GM18502 (cell line): ENCODE data around the gene DUS1L.

Source experiments
- ATAC-seq: cut with Tn5 transposase; IDR thresholded peaks from one replicate; pipeline ENCODE4 v1.9.1; 2021; ENCODE audit warnings: mild to moderate bottlenecking; ENCODE audit not compliant: unreplicated experiment, poor library complexity

DUS1L gene

GRCh38 chr17:82089723-82090548 lies 24.3 kb upstream of the DUS1L start:
- ATAC-seq: no peak

GRCh38 chr17:82088838-82089722 lies 23.5 kb upstream of the DUS1L start:
- no peak for ATAC-seq

DNA sequence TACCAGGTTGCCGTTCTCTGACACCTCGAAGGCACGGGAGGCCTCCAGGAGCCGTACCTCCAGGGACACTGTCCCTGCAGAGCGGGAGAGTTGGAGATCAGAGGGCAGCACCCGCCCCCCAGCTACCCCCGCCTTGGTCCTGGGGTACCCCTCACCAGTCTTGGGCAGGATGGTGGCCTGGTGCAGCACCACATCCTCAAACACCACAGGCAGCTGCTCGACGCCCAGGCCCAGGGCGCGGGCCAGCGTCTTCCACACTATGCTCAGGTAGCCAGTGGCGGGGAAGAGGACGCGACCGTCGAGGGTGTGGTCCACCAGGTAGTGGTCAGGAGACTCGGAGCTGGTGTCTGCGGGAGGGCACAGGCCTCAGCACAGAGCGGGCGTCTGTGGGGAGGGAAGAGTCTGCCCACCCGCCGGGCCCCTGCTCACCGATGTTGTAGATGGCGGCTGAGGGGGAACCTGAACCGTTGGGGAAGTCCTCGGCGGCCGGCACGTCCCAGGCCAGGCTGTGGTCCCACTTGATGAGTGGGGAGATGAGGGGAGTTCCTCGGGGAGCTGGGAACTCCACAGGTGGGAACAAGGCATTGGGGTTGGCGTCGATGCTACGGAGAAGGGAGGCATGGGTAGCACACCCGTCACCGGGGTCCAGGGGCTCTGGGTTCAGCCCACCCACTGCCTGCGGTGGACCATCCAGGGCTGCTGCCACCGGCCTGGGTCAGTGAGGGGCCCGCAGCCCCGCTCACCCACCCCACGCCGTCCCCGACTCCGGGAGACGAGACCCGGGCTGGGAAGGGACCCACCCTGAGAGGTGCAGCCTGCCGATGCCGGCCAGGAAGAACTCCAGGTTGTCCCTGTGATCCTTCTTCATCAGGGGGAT lies 22.6 kb upstream of the DUS1L start:
- ATAC-seq: no peak

- no peak for ATAC-seq
Measured at GRCh38 chr17:82086941-82087906, 21.6 kb upstream of the DUS1L start.

GRCh38 chr17:82085931-82086764 lies 20.5 kb upstream of the DUS1L start:
- ATAC-seq: no peak

DNA sequence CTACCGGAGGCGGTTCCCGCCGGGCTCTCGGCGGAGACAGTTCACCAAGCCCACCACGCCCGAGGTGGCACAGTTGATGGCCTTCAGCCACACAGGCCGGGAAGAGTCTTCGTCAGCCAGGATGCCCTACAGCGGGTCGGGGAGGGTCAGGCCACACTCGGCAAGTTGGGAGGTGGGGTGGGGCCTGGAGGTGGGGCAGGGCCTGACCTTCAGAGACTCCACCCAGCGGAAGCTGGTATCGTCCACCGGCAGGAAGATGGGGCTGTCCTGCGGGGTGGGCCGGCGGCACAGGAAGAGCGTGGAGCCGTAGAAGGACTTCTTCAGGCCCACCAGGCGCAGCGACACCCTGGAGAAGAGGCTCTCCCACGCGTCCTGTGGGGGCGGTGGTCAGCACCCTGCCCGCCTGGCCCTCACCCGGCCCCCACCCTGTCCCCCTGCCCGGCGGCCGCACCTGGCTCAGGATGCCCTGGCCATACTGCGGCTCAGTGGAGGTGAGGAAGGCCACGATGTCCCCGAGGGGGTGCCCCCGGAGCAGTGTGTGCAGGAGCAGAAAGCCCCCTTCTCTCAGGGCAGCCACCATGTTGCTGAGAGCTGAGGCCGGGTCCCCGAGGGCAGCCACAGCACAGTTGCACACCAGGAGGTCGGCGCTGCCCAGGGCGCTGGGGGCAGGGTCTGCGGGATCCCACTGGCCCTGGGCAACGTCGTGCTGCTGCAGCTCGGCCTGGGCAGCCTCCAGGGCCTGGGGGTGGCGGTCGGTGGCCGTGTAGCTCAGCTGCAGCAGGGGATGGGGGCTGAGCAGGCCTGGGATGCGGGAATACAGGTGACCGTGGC lies 19.6 kb upstream of the DUS1L start:
- ATAC-seq: no peak

- ATAC-seq: no peak
Measured at GRCh38 chr17:82084373-82085030, 18.9 kb upstream of the DUS1L start.

- no peak for ATAC-seq
Measured at GRCh38 chr17:82083533-82084359, 18.1 kb upstream of the DUS1L start.

DNA sequence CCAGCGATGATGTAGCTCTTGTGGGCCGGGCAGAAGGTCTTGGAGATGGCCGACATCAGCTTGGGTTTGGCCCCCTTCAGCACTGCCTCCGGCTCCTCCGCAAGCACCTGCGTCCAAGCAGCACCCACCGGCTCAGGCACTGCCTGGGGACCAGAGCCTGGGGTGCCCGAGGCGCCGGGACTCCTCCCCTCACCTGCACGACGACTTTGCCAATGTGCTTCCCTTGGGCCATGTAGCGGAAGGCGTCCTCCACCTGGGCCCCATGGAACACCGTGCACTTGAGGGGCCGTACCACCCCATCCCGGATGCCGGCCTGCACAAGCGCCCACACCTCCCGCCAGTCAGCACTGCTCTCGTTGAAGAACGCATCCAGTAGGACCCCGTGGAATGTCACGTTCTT lies 17.4 kb upstream of the DUS1L start:
- no peak for ATAC-seq

GRCh38 chr17:82082456-82082855 lies 16.9 kb upstream of the DUS1L start:
- no peak for ATAC-seq

- no peak for ATAC-seq
Measured at GRCh38 chr17:82081966-82082365, 16.4 kb upstream of the DUS1L start.

DNA sequence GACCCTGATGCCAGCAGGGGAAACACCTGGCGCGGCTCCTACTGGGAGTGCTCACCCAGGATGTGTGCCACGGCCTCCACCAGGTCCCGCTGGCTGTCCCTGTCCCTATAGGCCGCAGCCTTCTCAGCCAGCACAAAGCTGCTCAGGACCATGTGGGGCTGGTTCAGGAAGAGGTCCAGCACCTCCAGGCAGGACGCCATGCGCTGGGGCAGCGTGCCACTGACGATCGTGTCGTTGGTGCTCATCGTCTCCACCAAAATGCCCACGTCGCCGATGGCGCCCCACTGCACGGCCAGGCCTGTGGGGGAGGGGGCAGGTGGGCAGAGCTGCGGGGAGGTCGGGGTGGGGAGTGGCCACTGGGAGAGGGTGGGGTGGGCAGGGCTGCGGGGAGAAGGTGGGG lies 15.9 kb upstream of the DUS1L start:
- ATAC-seq: no peak

GRCh38 chr17:82080789-82081464 lies 15.3 kb upstream of the DUS1L start:
- no peak for ATAC-seq

DNA sequence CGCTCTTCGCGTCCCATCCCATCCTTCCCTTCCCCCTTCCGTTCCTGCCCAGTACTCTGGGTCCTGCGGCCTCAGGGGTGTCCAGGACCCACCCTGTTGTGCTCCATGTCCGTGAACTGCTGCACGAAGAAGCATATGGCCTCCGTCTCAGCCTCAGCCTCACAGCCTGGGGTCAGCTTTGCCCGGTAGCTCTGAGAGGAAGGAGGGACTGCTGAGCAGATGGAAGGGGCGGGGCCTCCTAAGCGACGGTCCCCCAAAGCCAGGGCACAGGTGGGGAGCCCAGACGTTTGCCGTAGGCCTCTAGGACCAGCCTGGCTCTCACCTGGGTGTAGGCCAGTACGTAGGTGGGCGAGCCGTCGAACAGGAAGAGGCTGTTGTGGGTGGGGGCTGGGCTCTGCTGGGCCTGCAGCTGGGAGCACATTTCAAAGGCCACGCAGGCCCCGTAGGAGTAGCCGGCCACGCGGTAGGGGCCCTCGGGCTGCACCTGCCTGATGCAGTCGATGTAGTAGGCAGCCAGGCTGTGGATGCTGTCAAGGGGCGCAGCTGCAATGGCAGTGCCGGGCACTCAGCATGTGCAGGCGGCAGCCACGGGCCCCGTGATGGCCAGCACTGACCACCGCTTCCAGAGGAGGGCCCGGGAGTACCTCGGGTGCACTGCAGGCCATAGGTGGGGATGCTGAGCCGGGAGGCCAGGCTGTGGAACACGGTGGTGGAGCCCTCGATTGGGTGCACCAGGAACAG lies 14.6 kb upstream of the DUS1L start:
- ATAC-seq: no peak
